ENCODE results near the gene EGLN2. TPM values are rescaled to one million over a fixed set of nuclear protein-coding genes. Genes with fewer than 3 reads are reported as not detected.

The EGLN2 gene
- total and polyA plus RNA-seq, 2 donors (not counting 3 experiments of a cell fraction or from before 2014, with no cell fraction given): 118 to 152 TPM

- H3K79me2 ChIP-seq (ENCODE audit: control insufficient read depth, insufficient read depth, low read length): peaks cover 55% of the 10 kb centered on the region
- intact Hi-C loops (cut with micrococcal nuclease) (no loop called here), dilution Hi-C loops (cut with MboI; ENCODE audit: extremely low pct_ligation_motif_present, low sequenced_read_pairs) (no loop called here)
- no peak overlapping the region for H3K9ac ChIP-seq (replicated peaks; ENCODE audit: extremely low read depth, insufficient read depth, low read length)
- no peaks in the 10 kb centered on the region for H3K9me1 ChIP-seq (replicated peaks; ENCODE audit: control insufficient read depth, extremely low read depth, insufficient read depth, low read length)
- H3K4me3 ChIP-seq (replicated peaks in 1 of 3; ENCODE audit: insufficient read depth in 1 of 3, low read depth in 1 of 3, low read length in 3 of 3): no peak overlapping the region
- no peak overlapping the region for H2AFZ ChIP-seq (ENCODE audit: low read depth, low read length)
- ChIA-PET CTCF (no interaction called here), POLR2A (no interaction called here)
- FAIRE-seq (no peak), DNase-seq (ENCODE audit: low read depth, low spot score) (no peak)
- no TSS peak for BruUV-seq (replicated peaks)
- peaks cover 30% of the 10 kb centered on the region for H3K4me1 ChIP-seq (ENCODE audit: control insufficient read depth, extremely low read depth, insufficient read depth, low read length)
- H3K4me2 ChIP-seq (ENCODE audit: insufficient read depth, low read length): no peak overlapping the region
- peaks cover 28 to 59% of the 10 kb centered on the region in 2 experiments for H3K36me3 ChIP-seq (ENCODE audit: control insufficient read depth in 2 of 2, extremely low read depth in 1 of 2, insufficient read depth in 2 of 2, low read length in 2 of 2)
- H4K20me1 ChIP-seq (replicated peaks; ENCODE audit: control insufficient read depth, extremely low read depth, insufficient read depth, low read length): no peaks in the 10 kb centered on the region
- no peak for TF ChIP-seq MYC (IDR thresholded peaks at IDR 0.05; ENCODE audit: low read depth, low read length)
- TF ChIP-seq EZH2 (IDR thresholded peaks at IDR 0.05; ENCODE audit: borderline replicate concordance, low read depth, low read length, severe bottlenecking): no peak
- no peak for TF ChIP-seq GATA2 (IDR thresholded peaks at IDR 0.05; ENCODE audit: insufficient read depth, insufficient read length, low read depth, low read length)
- TF ChIP-seq CTCF (IDR thresholded peaks at IDR 0.05; ENCODE audit: extremely low read depth in 1 of 2, insufficient read depth in 1 of 2, low read depth in 1 of 2, low read length in 2 of 2): no peak
- TF ChIP-seq MAX (IDR thresholded peaks at IDR 0.05; ENCODE audit: insufficient read depth, insufficient read length): no peak
- no peak for TF ChIP-seq POLR2A (IDR thresholded peaks at IDR 0.05; ENCODE audit: low read depth, low read length)
- no peak for TF ChIP-seq POLR2AphosphoS5 (IDR thresholded peaks at IDR 0.05; ENCODE audit: insufficient read depth, low read depth, low read length)
- TF ChIP-seq FOS (IDR thresholded peaks at IDR 0.05; ENCODE audit: borderline replicate concordance, insufficient read depth, low read length): no peak
- no peak for TF ChIP-seq JUN (IDR thresholded peaks at IDR 0.05; ENCODE audit: borderline replicate concordance, insufficient read depth, insufficient read length, low read depth)
- no peak overlapping the region for H3K27ac ChIP-seq (ENCODE audit: insufficient read depth, low read depth, low read length)
- no peaks in the 10 kb centered on the region for H3K27me3 ChIP-seq (ENCODE audit: control insufficient read depth in 2 of 2, insufficient read depth in 2 of 2, low read length in 2 of 2)
- no peaks in the 10 kb centered on the region for H3K9me3 ChIP-seq (replicated peaks; ENCODE audit: control insufficient read depth, insufficient read depth, low read length)
Measured at GRCh38 chr19:40759352-40759751, 39.6 kb upstream of the EGLN2 start.

All from endothelial cell of umbilical vein (primary cell).